ENCODE measurements around the gene C1orf74. TPM values are rescaled to one million over a fixed set of nuclear protein-coding genes. Genes with fewer than 3 reads are reported as not detected.

The C1orf74 gene
- total RNA-seq, 3 donors from 2014 or later (not counting 1 experiment from before 2014, with no cell fraction given), result 0.75 to 0.88 (median 0.80) TPM

GRCh38 chr1:209769971-209770370 is 14.4 kb downstream of the C1orf74 start:
- peaks cover 44 to 50% of the 10 kb centered on the region in 2 donors for H3K4me1 Mint-ChIP-seq

GRCh38 chr1:209769171-209769904 is 15.0 kb downstream of the C1orf74 start:
- no peak for TF ChIP-seq CTCF (IDR thresholded peaks at IDR 0.05)
- no peaks in the 10 kb centered on the region for H3K9me3 Mint-ChIP-seq
- H3K36me3 Mint-ChIP-seq, result peaks cover 5% of the 10 kb centered on the region
- ATAC-seq, result peak; percentile 75 to 83 (median 76)
- Histone ChIP-seq H3K4me3 (ENCODE audit: low read length) (peak overlapping the region; percentile 66), H3K27me3 (ENCODE audit: control insufficient read depth, insufficient read depth, low read length) (no peaks in the 10 kb centered on the region), H3K4me1 (ENCODE audit: control insufficient read depth, insufficient read depth, low read length) (peaks cover 53% of the 10 kb centered on the region), H3K9me3 (ENCODE audit: control insufficient read depth, insufficient read depth, low read length) (no peaks in the 10 kb centered on the region), H3K36me3 (ENCODE audit: control insufficient read depth, insufficient read depth, low read length) (peaks cover 45% of the 10 kb centered on the region), H3K27ac (ENCODE audit: low read length) (peak overlapping the region; percentile 69)
- intact Hi-C loops (cut with micrococcal nuclease), result loop anchor here (1.0 kb wide), 2 partner anchors 15 to 22 kb away; partner anchors contain the start of gene C1orf74
- no peak overlapping the region for H3K4me3 Mint-ChIP-seq
- peaks cover 44 to 47% of the 10 kb centered on the region in 2 donors for H3K4me1 Mint-ChIP-seq
- under 1% methylated on average over 11 of the region's 13 CpGs for WGBS (ENCODE audit: insufficient coverage)
- no peaks in the 10 kb centered on the region for H3K27me3 Mint-ChIP-seq (ENCODE audit: low read depth in 2 of 2)
- H3K27ac Mint-ChIP-seq, result no peak overlapping the region
- peak; percentile 51 to 83 for DNase-seq

More at GRCh38 chr1:209769971-209770370, 14.4 kb downstream of the C1orf74 start:
- Mint-ChIP-seq H3K4me3 (no peak overlapping the region), H3K36me3 (peaks cover 10% of the 10 kb centered on the region), H3K27me3 (ENCODE audit: low read depth in 2 of 2) (no peaks in the 10 kb centered on the region), H3K9me3 (no peaks in the 10 kb centered on the region), H3K27ac (no peak overlapping the region)
- intact Hi-C loops (cut with micrococcal nuclease), result loop anchor here (1.0 kb wide), 2 partner anchors 14 to 23 kb away; partner anchors contain the start of gene C1orf74
- no peaks in the 10 kb centered on the region for H3K27me3 ChIP-seq (ENCODE audit: control insufficient read depth, insufficient read depth, low read length)
- ATAC-seq (peak; percentile 3 to 15 (median 3)), DNase-seq (peak in 1 of 2 donors; percentile 44)
- H3K27ac ChIP-seq (ENCODE audit: low read length), result peak overlapping the region; percentile 69
- peak overlapping the region; percentile 66 for H3K4me3 ChIP-seq (ENCODE audit: low read length)
- peaks cover 48% of the 10 kb centered on the region for H3K36me3 ChIP-seq (ENCODE audit: control insufficient read depth, insufficient read depth, low read length)
- TF ChIP-seq CTCF (IDR thresholded peaks at IDR 0.05), result no peak
- H3K9me3 ChIP-seq (ENCODE audit: control insufficient read depth, insufficient read depth, low read length), result no peaks in the 10 kb centered on the region
- WGBS (ENCODE audit: insufficient coverage), result 5% methylated on average over 6 of the region's 7 CpGs
- H3K4me1 ChIP-seq (ENCODE audit: control insufficient read depth, insufficient read depth, low read length), result peaks cover 50% of the 10 kb centered on the region

- intact Hi-C loops (cut with micrococcal nuclease), result loop anchor here (1.0 kb wide), 1 partner anchor 12 kb away; the partner anchor contains the start of gene TRAF3IP3
- peak; percentile 72 to 80 (median 78) for ATAC-seq
- H3K27ac Mint-ChIP-seq, result no peak overlapping the region
- H3K4me1 Mint-ChIP-seq, result peaks cover 47 to 54% of the 10 kb centered on the region in 2 donors
- no peaks in the 10 kb centered on the region for H3K27me3 Mint-ChIP-seq (ENCODE audit: low read depth in 2 of 2)
- H3K4me3 ChIP-seq (ENCODE audit: low read length), result peak overlapping the region; percentile 66
- peaks cover 44% of the 10 kb centered on the region for H3K36me3 ChIP-seq (ENCODE audit: control insufficient read depth, insufficient read depth, low read length)
- peak; percentile 53 to 93 for DNase-seq
- H3K9me3 ChIP-seq (ENCODE audit: control insufficient read depth, insufficient read depth, low read length), result no peaks in the 10 kb centered on the region
- H3K27me3 ChIP-seq (ENCODE audit: control insufficient read depth, insufficient read depth, low read length), result no peaks in the 10 kb centered on the region
- H3K36me3 Mint-ChIP-seq, result peaks cover 11% of the 10 kb centered on the region
- peak overlapping the region; percentile 69 for H3K27ac ChIP-seq (ENCODE audit: low read length)
- peaks cover 53% of the 10 kb centered on the region for H3K4me1 ChIP-seq (ENCODE audit: control insufficient read depth, insufficient read depth, low read length)
- no peaks in the 10 kb centered on the region for H3K9me3 Mint-ChIP-seq
- TF ChIP-seq CTCF (IDR thresholded peaks at IDR 0.05), result no peak
- H3K4me3 Mint-ChIP-seq, result no peak overlapping the region
- WGBS (ENCODE audit: insufficient coverage), result 0% methylated on average over 9 of the region's 9 CpGs
These were observed 16.0 kb downstream of the C1orf74 start for GRCh38 chr1:209768354-209768774.
